CD4-positive, CD25-positive, alpha-beta regulatory T cell (primary cell): ENCODE data around the gene PCCA. TPM values are rescaled to one million over a fixed set of nuclear protein-coding genes. Genes with fewer than 3 reads are reported as not detected.

Experiments used
- ATAC-seq, 2 donors: fragments of 150-1000 bp; cut with Tn5 transposase; one replicate each; pipeline ENCODE4 v1.10.0; 2021; ENCODE audit warnings: low read depth in 2 of 2, moderate number of reproducible peaks in 2 of 2, moderate library complexity in 1 of 2
- DNase-seq, 3 donors: peaks; one replicate each; pipeline versions ENCODE4 v3.0.0 to v3.0.0-alpha.2; 2012 to 2022; ENCODE audit warnings: mixed read lengths in 1 of 3
- H3K27ac ChIP-seq: one replicate; pipeline ENCODE4 v1.7.0; 2013; ENCODE audit warnings: mild to moderate bottlenecking, low read length; ENCODE audit not compliant: insufficient read depth, poor library complexity, severe bottlenecking
- H3K27me3 ChIP-seq: one replicate; pipeline ENCODE4 v1.7.0; 2013; ENCODE audit warnings: low read length; ENCODE audit not compliant: control insufficient read depth, insufficient read depth
- H3K36me3 ChIP-seq: one replicate; pipeline ENCODE4 v1.7.0; 2013; ENCODE audit warnings: mild to moderate bottlenecking, low read length, moderate library complexity; ENCODE audit not compliant: control insufficient read depth, insufficient read depth
- H3K4me1 ChIP-seq: 2 replicates; pipeline ENCODE4 v1.7.0; 2013; ENCODE audit warnings: mild to moderate bottlenecking, low read length; ENCODE audit not compliant: insufficient read depth, control insufficient read depth, poor library complexity, severe bottlenecking
- H3K4me3 ChIP-seq: one replicate; pipeline ENCODE4 v1.7.0; 2013; ENCODE audit warnings: low read depth, mild to moderate bottlenecking, low read length, moderate library complexity
- H3K9me3 ChIP-seq, 2 experiments: 1 replicate in 1 of 2; 2 replicates in 1 of 2; pipeline ENCODE4 v1.7.0; 2013; ENCODE audit warnings: low read length in 2 of 2, mild to moderate bottlenecking in 1 of 2, moderate library complexity in 1 of 2; ENCODE audit not compliant: control insufficient read depth in 2 of 2
- H3K27ac Mint-ChIP-seq, 3 donors: one replicate each; pipeline ENCODE4 v1.8.0; 2020 to 2022; ENCODE audit warnings: mild to moderate bottlenecking in 3 of 3, mixed read lengths in 3 of 3, moderate library complexity in 2 of 3
- H3K27me3 Mint-ChIP-seq: one replicate; pipeline ENCODE4 v1.8.0; 2022; ENCODE audit warnings: mild to moderate bottlenecking, mixed read lengths
- H3K36me3 Mint-ChIP-seq: one replicate; pipeline ENCODE4 v1.8.0; 2020; ENCODE audit warnings: mixed read lengths
- H3K4me1 Mint-ChIP-seq, 4 donors: one replicate each; pipeline ENCODE4 v1.8.0; 2020 to 2022; ENCODE audit warnings: mixed read lengths in 4 of 4, mild to moderate bottlenecking in 1 of 4
- H3K4me3 Mint-ChIP-seq, 4 donors: one replicate each; pipeline ENCODE4 v1.8.0; 2020 to 2022; ENCODE audit warnings: mild to moderate bottlenecking in 4 of 4, mixed read lengths in 4 of 4, moderate library complexity in 3 of 4
- H3K9me3 Mint-ChIP-seq, 7 donors: one replicate each; pipeline ENCODE4 v1.8.0; 2020 to 2022; ENCODE audit warnings: mixed read lengths in 7 of 7, mild to moderate bottlenecking in 3 of 7, moderate library complexity in 2 of 7
- polyA plus RNA-seq, 4 donors: library from polyadenylated mRNA; unstranded; fragments of 300-500 nt; fragmentation: Illumina TruSeq; gene quantifications; one replicate each; pipeline ENCODE4 v1.2.3, GENCODE V29; 2021
- total RNA-seq: library from RNA; stranded (reverse); gene quantifications from one replicate; pipeline ENCODE4 v1.2.3, GENCODE V29; 2022

Gene PCCA
- total and polyA plus RNA-seq, 5 donors from 2014 or later: 8.0 to 14.8 (median 10.4) TPM

GRCh38 chr13:100510208-100510957, 421.5 kb downstream of the PCCA start:
- Histone ChIP-seq H3K27ac (no peak overlapping the region), H3K36me3 (no peaks in the 10 kb centered on the region), H3K4me1 (peaks cover 14% of the 10 kb centered on the region), H3K4me3 (no peak overlapping the region), H3K27me3 (no peaks in the 10 kb centered on the region), H3K9me3 (no peaks in the 10 kb centered on the region)
- Mint-ChIP-seq H3K36me3 (no peaks in the 10 kb centered on the region), H3K4me3 (no peak overlapping the region), H3K9me3 (no peaks in the 10 kb centered on the region), H3K27ac (no peak overlapping the region), H3K27me3 (no peaks in the 10 kb centered on the region), H3K4me1 (peaks cover 10 to 30% (median 20%) of the 10 kb centered on the region in 4 donors)
- ATAC-seq: no peak
- DNase-seq: no peak

- no peaks in the 10 kb centered on the region for H3K27me3 Mint-ChIP-seq
- Histone ChIP-seq H3K4me1 (peaks cover 8% of the 10 kb centered on the region), H3K9me3 (no peaks in the 10 kb centered on the region), H3K36me3 (no peaks in the 10 kb centered on the region), H3K27me3 (no peaks in the 10 kb centered on the region), H3K27ac (no peak overlapping the region), H3K4me3 (no peak overlapping the region)
- H3K9me3 Mint-ChIP-seq: no peaks in the 10 kb centered on the region
- no peaks in the 10 kb centered on the region for H3K36me3 Mint-ChIP-seq
- peaks cover 8 to 20% (median 13%) of the 10 kb centered on the region in 4 donors for H3K4me1 Mint-ChIP-seq
- no peak overlapping the region for H3K4me3 Mint-ChIP-seq
- no peak for ATAC-seq
- no peak for DNase-seq
- H3K27ac Mint-ChIP-seq: no peak overlapping the region
Measured at GRCh38 chr13:100511466-100511865, 422.6 kb downstream of the PCCA start.

- DNase-seq (no peak), ATAC-seq (no peak)
- Mint-ChIP-seq H3K27me3 (no peaks in the 10 kb centered on the region), H3K4me3 (no peak overlapping the region), H3K36me3 (no peaks in the 10 kb centered on the region), H3K4me1 (peaks cover 0 to 12% (median 7%) of the 10 kb centered on the region in 4 donors), H3K9me3 (no peaks in the 10 kb centered on the region), H3K27ac (no peak overlapping the region)
- Histone ChIP-seq H3K9me3 (no peaks in the 10 kb centered on the region), H3K27me3 (no peaks in the 10 kb centered on the region), H3K4me3 (no peak overlapping the region), H3K27ac (no peak overlapping the region), H3K36me3 (no peaks in the 10 kb centered on the region), H3K4me1 (peaks cover under 1% of the 10 kb centered on the region)
Measured at GRCh38 chr13:100512422-100512821, 423.5 kb downstream of the PCCA start.

- Mint-ChIP-seq H3K36me3 (no peaks in the 10 kb centered on the region), H3K4me3 (no peak overlapping the region), H3K27me3 (no peaks in the 10 kb centered on the region), H3K9me3 (no peaks in the 10 kb centered on the region), H3K27ac (peak overlapping the region in 1 of 3 donors; percentile 20), H3K4me1 (peaks cover 6 to 14% (median 9%) of the 10 kb centered on the region in 4 donors)
- Histone ChIP-seq H3K27ac (no peak overlapping the region), H3K4me3 (no peak overlapping the region), H3K27me3 (no peaks in the 10 kb centered on the region), H3K36me3 (no peaks in the 10 kb centered on the region), H3K9me3 (no peaks in the 10 kb centered on the region), H3K4me1 (peaks cover 8% of the 10 kb centered on the region)
- DNase-seq: no peak
- ATAC-seq: no peak
Measured at GRCh38 chr13:100513171-100513570, 424.3 kb downstream of the PCCA start.

GRCh38 chr13:100513987-100514670, 425.2 kb downstream of the PCCA start:
- Mint-ChIP-seq H3K9me3 (no peaks in the 10 kb centered on the region), H3K27me3 (no peaks in the 10 kb centered on the region), H3K4me1 (peaks cover 9 to 17% (median 13%) of the 10 kb centered on the region in 4 donors), H3K4me3 (peak overlapping the region in 1 of 4 donors; percentile 44), H3K36me3 (no peaks in the 10 kb centered on the region), H3K27ac (no peak overlapping the region)
- Histone ChIP-seq H3K27ac (no peak overlapping the region), H3K9me3 (no peaks in the 10 kb centered on the region), H3K27me3 (no peaks in the 10 kb centered on the region), H3K4me3 (no peak overlapping the region), H3K4me1 (peaks cover 8% of the 10 kb centered on the region), H3K36me3 (no peaks in the 10 kb centered on the region)
- DNase-seq (no peak), ATAC-seq (no peak)

GRCh38 chr13:100514788-100515409, 426.0 kb downstream of the PCCA start:
- Mint-ChIP-seq H3K4me3 (peak overlapping the region in 1 of 4 donors; percentile 44), H3K36me3 (no peaks in the 10 kb centered on the region), H3K27ac (no peak overlapping the region), H3K9me3 (no peaks in the 10 kb centered on the region), H3K4me1 (peaks cover 9 to 17% (median 13%) of the 10 kb centered on the region in 4 donors), H3K27me3 (no peaks in the 10 kb centered on the region)
- DNase-seq (peak; percentile 50 to 75 (median 72)), ATAC-seq (peak; percentile 89 to 91)
- Histone ChIP-seq H3K36me3 (no peaks in the 10 kb centered on the region), H3K9me3 (no peaks in the 10 kb centered on the region), H3K4me3 (no peak overlapping the region), H3K4me1 (peaks cover 8% of the 10 kb centered on the region), H3K27ac (no peak overlapping the region), H3K27me3 (no peaks in the 10 kb centered on the region)

GRCh38 chr13:100515410-100515800, 426.5 kb downstream of the PCCA start:
- no peaks in the 10 kb centered on the region for H3K9me3 Mint-ChIP-seq
- H3K4me1 ChIP-seq: peaks cover 8% of the 10 kb centered on the region
- H3K36me3 ChIP-seq: no peaks in the 10 kb centered on the region
- ATAC-seq (no peak), DNase-seq (no peak)
- no peaks in the 10 kb centered on the region for H3K36me3 Mint-ChIP-seq
- H3K4me3 Mint-ChIP-seq: no peak overlapping the region
- H3K4me1 Mint-ChIP-seq: peaks cover 9 to 17% (median 13%) of the 10 kb centered on the region in 4 donors
- no peak overlapping the region for H3K27ac ChIP-seq
- no peaks in the 10 kb centered on the region for H3K9me3 ChIP-seq
- no peaks in the 10 kb centered on the region for H3K27me3 ChIP-seq
- no peak overlapping the region for H3K4me3 ChIP-seq
- no peak overlapping the region for H3K27ac Mint-ChIP-seq
- H3K27me3 Mint-ChIP-seq: no peaks in the 10 kb centered on the region
